Hepatocyte (in vitro differentiated cells): Measurements from ENCODE around the gene IVD.

Experiments
- CTCF ChIP-seq: fragments of 200-600 bp; sonication (generic); IDR thresholded peaks from 2 replicates; pipeline ENCODE4 v1.5.1; 2016; ENCODE audit warnings: antibody characterized with exemption, mild to moderate bottlenecking; ENCODE audit not compliant: poor library complexity
- EZH2 ChIP-seq: fragments of 200-600 bp; sonication (generic); IDR thresholded peaks from 2 replicates; pipeline ENCODE4 v1.6.1; 2016; ENCODE audit warnings: antibody characterized with exemption, mild to moderate bottlenecking, borderline replicate concordance

DNA sequence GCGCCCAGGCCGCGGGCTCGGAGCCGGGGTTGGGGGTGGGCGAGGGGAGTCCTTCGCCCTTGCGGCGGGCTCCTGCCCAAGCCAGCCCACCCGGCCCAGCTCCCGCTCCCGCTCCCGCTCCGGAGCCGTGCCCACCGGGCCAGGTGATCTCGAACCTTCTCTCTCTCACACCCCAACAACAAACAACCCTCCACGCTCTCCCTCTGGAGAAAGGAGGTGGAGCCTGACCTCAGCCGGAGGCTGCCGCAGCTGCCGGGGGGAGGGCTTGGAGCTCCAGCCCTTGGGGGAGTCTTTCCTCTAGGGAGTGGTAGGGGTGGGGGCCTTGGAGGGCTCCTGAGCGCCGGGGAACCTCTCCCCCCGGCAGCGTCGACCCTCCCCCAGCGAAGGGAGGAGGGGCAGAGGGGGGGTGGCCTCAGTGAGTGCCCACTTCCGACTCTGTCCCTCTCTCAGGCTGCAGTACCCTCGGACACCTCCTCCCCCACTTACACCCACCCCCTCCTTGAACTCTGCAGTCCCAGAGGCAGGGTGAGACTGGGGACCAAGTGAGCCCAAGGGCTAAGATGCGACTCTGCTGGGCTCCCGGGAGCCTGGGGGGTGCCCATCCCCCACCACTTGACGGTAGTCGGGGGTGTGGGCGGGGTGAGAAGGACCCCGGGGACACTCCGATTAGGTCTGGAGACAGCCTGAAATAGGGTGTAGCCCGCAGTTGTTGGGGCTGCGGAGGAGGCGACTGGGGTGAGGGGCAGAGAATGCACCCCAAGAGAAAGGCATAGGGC lies 30.7 kb downstream of the IVD start:
- no peak for TF ChIP-seq CTCF
- no peak for TF ChIP-seq EZH2
